GM21723 (cell line): ENCODE data around the gene KIAA0232.
"Not testable (repeated sequence)": the region's sequence is repeated elsewhere in the genome, so short reads cannot be mapped to it uniquely, and the experiment has no call there.

Experiments used
- ATAC-seq: cut with Tn5 transposase; IDR thresholded peaks from one replicate; pipeline ENCODE4 v1.9.1; 2021; ENCODE audit warnings: mild to moderate bottlenecking, moderate library complexity; ENCODE audit not compliant: unreplicated experiment

KIAA0232 gene

DNA sequence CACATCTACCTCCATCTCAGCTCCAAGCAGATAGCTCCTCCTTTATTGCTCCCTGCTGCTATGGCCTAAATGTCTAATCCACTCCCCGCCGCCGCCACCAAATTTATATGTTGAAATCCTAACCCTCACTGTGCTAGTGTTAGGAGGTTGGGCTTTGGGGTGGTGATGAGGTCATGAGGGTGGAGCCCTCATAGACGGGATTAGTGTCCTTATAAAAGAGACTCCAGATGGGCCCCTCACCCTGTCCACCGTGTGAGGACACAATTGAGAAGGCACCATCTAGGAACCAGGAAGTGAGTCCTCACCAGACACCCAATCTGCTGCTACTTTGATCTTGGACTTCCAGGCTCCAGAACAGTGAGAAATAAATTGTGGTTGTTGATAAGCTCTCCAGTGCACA, 113.5 kb downstream of the KIAA0232 start:
- no peak for ATAC-seq

DNA sequence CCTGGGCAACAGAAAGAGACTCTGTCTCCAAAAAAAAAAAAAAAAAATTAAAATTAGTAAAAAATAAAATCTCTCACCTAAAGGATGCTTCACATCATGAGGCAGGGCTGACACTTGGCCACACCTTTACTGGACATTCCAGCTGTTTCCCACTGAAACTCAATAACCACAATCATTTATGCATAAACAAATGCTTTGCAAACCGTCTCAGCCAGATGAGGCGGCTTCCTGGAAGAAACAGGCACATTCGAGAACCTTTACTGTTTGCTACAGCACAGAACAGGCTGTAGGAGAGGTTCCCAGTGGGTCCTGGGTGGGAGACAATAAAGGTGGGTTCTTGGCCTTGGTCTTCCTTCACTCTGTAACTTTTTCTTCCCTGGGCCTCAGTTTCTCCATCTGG, 116.2 kb downstream of the KIAA0232 start:
- ATAC-seq = no peak

DNA sequence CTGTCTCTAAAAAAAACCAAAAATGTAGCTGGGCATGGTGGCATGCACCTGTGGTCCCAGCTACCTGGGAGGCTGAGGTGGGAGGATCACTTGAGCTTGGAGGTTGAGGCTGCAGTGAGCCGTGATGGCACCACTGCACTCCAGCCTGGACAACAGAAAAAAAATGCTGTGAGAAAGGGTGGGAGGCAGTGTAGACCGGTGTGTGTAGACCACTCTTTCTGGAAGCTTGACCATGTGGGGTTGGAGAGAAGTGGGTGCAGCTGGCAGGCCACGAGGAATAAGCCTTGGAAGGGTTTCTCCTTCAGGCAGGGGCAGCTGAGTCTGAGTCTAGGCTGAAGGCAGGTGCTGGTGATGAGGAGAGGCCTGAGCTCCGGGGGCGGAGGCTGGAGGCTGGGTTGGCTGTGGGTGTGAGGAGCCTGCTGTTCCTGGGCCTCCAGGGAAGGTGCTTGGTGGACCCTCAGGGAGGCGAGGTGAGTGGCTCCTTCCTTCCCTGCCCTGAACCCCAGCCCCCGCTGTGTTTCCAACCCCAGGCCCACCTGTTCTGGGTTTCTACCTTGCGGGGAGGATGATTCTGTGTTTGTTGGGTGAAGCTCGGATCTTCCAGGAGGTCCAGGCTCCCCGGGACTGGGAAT, 117.8 kb downstream of the KIAA0232 start:
- ATAC-seq = no peak

DNA sequence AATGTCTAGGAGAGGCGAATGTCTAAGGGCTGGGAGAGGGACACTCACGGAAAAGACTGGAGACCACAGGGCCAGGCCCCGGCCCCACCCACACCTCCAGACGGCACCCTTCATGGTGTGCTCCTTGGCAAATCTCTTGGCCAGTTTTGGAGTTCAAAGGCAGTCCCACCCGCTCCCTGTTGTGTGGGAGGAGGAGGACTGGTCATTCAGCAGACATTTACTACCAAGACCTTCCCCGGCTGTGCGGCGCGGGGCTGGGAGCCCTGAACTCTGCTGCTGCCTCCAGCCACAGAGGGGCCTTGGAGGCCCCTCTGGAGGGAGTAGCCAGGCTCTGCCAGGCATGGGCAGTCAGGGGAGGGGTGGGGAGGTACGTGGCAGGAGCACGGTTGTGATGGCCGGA, 118.4 kb downstream of the KIAA0232 start:
- no peak for ATAC-seq

DNA sequence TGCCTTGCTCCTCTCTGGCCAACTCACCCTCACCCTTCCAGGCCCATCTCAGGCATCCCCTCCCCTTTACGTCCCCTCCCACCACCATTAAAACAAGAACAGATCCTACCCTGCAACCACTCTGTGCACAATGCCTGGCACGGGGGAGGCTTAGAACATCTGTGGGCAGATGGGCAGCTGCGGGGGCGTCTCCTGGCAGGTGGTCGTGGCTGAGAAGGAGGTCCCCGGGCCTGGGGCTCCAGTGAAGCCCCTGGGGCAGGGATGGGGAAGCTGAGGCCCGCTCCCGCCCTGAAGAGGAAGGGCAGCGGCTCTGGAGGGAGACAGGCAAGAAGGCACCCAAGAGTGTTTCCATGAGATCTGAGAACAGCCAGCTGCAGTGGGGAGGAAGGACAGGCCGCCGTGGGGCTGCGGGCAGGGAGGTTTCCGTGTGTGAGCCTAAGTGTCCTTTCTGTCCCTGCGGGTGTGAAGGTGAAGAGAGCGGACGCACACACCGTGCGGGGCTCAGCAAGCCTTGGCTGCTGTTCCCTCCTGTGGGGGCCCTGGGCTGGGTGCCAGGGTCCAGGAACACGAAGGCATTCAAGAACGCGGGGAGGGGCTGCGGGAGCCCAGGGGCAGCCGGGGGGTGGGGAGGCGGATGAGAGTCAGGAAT, 119.3 kb downstream of the KIAA0232 start:
- no peak for ATAC-seq

DNA sequence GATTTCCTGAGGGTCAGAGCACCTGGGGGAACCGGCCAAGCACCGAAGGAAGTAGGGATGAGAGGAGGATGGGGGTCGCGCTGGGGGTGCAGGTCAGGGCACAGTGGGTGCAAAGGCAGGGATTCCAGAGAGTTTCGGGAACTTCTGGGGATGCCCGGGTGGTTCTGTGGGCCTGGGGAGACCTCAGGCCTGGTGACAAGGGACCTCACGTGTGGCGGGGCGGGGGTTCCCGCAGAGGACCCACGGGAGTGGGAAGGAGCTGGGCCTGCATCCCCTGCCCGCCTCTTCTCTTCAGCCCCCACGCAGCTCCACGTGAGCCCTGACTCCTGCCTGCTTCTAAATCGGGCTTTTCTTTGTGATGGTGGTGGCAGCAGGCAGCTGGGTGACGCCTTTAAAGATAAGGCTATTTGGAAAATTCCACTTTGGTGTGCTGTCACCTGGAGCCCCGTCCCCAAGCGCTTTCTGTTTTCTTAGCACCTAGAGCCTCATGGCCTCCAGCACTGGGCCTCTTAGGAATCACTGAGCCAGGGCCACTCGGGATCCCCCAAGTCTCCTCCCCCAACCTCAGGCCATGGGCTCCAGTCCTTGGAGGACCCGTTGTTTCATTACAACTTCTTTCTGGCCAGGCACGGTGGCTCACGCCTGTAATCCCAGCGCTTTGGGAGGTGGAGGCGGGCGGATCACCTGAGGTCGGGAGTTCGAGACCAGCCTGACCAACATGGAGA, 120.0 kb downstream of the KIAA0232 start:
- ATAC-seq = no peak

DNA sequence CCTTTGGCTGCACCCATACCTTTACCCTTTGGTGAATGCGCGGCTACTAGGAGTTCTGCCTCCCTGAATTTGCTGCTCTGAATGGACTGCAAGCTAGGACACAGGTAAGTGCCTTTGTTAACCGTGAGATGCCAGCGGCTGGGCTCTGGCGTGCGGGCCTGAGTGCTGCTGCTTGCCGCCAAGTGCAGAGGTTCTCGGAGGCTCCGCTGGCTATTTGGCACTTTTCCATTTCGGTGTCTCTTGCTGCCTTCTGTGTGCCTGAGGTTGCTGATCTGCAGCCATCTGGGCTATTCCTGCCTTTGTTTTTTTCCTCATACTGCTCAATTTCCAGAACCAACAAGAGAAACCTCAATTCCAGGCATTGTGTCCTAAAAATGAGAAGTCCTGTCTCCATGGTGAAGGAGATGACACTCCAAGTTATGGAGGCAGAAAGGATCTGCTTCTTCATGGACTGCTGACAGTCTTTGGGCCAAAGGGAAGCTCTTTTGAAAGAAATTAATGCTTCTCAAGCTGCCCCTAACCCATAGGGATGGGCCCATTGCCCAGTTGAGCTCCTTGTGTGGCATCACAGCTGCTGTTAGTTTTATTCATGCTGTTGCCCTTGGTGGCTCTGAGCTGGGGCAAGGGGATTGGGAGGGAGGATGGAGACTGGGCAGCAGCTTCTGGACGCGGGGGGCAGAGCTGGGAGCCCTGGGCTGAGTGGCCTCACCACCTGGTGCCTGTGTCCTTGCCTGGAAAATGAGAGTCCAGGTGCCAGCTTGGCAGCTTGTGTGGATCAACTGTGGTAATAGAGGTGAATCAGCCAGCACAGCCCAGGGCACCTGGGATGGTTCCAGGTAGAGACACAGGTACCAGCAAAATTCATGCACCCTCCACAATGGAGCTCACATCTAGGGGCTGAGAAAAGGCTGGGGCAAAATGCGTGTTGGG, 123.3 kb downstream of the KIAA0232 start:
- ATAC-seq = no peak

DNA sequence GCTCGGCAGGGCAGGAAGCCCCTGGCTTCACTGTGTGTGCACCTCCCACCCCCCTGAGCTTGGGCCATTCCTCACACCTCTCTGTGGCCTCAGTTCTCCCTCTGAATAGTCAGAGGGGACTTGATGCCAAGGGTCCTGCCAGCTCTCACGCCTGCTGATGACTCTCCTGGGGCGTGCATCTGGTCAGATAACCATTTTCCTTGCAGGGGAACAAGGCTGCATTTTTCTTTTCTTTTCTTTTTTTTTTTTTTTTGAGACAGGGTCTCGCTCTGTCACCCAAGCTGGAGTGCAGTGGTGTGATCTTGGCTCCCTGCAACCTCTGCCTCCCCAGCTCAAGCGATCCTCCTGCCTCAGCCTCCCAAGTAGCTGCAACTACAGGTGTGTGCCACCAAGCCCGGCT, 124.0 kb downstream of the KIAA0232 start:
- ATAC-seq = not testable (repeated sequence)

DNA sequence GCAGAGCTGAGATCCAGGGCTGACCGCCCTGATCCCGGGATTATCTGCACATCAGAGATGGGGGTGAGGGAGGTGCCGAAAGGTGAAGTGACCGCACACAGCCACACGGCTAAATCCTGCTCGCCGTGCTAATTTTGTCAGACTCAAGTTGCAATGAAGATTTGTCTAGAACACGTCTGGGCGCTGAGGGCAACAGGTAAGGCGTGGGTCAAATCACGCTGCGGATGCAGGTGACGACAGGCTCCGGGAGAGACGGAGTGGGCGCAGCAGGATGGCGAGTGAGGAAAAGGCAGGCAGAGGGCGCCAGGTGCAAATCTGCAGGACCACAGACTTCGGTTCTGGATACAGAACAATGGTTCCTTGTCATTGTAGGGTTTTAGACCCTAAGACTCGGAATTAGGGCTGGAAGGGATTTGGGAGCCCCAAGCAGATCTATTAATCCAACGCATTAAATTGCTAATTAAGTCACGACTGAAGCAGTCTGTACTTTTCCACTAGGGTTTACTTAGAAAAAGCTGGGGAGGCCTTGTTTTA, 125.2 kb downstream of the KIAA0232 start:
- no peak for ATAC-seq

DNA sequence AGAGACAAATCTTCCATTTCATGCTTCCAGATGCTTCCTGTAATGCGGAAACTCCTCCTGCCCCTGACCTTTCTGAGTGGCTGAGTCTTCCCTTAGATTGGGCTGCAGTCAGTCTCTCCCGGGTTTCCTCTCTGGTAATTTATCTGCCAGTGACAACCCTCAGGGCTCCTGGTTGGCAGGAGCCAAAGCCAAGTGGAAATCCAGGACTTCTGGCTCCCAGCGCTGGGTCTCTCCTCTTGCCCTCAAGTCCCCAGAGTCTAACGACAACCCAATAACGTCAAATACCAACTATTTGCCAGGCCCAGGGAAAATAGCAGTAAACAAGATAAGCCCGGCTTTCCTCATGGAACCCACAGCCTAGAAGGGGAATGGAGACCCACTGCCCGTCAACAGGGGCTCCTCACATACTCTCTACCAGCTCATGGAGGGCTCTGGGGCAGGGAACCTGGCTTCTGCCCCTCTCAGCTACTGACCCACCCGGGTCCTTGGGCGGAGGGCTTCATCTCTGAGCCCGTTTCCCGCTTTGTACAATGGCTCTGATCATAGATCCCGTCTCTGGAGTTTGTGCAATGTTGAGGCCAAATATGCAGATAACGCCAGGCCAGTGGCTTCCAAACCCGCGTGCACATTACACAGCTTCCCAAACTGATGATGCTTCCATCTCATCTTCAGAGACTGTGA, 126.0 kb downstream of the KIAA0232 start:
- no peak for ATAC-seq

DNA sequence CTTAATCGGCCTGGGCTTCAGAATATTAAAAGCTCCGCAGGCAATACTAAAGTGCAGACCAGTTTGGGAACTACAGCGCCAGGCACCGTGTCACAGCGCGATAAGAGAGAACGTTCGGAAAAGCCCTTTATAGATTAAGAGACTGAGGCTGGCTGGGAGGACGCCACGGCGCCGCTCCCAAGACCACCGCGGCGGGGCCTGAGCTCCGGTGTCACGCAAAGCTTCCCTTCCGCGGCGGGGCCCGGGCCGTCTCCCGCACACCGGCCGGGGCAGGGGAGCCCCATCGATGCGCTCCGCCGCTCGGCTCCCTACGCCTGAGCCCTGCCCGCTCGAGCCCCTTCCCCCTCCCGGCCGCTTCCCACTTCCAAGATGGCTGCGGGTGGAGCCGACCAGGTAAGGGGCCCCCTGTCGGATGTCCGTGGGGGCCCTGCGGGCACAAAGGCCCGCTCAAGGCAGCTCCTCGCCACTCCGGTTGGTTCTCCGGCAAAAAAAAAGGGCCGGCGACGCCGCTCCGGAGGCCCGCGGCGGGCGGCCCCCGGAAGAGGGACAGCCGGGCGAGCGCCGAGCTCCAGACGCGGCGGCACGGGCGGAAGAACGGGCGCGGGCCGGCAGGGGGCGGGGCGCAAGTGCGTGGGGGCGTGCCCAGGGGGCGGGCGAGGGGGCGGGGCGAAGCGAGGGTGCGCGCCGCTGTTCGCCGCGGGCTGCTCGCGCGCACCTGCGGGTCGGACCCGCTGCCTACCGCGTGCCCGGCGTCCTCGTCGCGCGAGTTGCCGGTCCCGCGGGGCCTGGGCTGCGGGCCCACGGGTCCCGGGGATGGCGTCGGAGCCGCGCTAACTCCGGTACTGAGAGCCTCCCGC, 126.8 kb downstream of the KIAA0232 start, which contains the start of gene TBC1D14:
TSS of gene TBC1D14 (plus strand) at position 714 of the 857 bp plus-strand sequence. CDS start 13,564 bp downstream, outside the sequence.
- ATAC-seq = peak; percentile 88

DNA sequence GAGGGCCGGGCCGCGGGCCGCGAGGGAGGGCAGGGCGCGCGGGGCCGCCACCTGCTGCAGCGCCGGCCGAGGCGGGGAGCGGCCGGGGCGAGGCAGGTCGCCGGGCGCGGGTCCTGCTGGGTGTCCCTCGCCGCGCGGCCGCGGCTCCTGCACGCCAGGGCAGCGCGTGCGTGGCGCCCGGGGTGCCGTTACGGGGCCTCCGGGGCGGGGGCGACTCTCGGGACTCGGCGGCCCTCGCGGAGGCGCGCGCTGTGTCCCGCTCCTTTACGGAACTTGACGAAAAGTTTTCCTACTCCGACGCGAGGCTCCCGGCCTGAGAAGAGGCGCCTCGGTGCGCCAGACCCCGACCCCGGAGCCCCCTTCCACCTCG, 127.4 kb downstream of the KIAA0232 start:
- ATAC-seq = peak; percentile 33

DNA sequence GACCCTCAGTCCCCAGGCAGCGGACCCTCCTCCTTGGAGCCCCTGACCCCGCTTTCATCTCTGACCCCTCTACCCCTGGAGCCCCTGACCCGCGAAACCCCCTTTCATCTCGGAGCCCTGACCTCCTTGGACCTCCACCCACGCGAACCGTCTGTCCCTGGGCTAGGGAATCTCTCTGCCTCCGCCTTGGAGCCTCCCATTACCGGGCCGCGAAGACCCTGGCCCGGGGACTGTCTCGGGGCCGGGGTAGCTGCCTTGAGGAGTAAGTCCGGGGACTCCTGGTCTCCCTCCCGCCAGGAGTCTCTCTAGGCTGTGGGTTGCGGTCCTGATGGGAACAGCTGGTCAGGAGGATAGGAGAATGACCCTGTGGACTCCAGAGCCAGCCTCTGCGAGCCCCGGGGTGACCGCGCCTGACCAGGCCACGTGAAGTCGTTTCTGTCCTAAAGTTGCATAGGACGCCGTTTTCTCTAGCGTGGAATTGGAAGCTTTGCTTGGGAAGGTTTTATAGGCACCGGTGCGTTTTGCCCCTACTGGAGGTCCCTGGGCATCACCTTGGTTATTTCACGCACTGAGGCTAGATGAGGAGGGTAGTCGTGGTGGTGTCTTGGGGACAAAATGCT, 127.9 kb downstream of the KIAA0232 start:
- no peak for ATAC-seq

DNA sequence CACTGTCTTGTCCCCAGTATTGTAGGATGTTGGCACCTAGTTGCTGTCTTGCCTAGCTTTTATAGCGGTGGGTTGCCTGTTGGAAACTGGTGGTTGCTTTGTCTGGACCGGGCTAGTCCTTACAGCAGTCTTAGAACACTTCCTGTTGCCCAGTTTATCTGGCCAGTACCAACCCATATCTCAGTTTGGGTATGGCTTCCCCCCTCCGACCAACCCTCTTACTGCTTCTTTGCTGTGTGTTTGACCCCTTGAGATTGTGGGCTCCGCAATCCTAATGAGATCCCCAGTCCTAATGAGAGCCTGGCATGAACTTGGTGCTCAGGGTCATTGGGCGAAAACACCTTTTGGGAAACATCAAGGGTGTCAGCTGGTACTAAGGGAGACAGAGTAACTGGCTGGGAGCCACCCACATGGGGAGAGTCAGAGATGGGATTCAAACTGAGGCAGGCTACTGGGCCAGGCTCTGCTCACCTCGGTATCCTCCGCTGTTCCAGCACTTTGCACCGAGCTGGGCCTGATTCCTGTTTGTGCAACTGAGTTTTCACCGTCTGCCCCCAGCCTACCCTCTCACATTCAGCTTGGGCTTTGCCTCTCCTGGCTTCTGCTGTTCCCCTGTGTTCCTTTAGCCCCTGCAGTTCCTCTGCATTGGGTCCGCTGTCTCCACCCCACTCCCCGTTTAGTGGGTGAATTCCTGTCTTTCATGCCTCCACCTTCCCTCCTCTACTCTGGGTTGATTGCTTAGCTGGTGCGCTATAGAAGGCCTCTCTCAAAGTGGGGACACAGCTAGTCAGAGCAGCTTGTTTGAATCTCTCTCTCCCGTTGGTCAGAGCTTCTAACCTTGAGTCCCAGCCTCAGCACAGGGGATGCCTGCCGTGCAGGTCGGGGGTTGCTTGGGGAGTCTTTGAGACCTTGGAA, 128.7 kb downstream of the KIAA0232 start:
- no peak for ATAC-seq

DNA sequence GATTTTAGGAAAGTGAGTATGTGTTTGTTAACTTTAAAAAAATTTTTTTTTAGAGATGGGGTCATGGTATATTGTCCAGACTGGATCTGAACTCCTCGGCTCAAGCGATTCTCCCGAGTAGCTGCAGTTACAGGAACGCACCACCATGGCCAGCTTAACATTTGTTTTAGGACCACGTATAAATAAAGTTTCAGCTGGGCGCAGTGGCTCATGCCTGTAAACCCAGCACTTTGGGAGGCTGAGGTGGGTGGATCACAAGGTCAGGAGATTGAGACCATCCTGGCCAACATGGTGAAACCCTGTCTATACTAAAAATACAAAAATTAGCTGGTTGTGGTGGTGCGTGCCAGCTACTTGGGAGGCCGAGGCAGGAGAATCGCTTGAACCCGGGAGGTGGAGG, 129.4 kb downstream of the KIAA0232 start:
- ATAC-seq = not testable (repeated sequence)

DNA sequence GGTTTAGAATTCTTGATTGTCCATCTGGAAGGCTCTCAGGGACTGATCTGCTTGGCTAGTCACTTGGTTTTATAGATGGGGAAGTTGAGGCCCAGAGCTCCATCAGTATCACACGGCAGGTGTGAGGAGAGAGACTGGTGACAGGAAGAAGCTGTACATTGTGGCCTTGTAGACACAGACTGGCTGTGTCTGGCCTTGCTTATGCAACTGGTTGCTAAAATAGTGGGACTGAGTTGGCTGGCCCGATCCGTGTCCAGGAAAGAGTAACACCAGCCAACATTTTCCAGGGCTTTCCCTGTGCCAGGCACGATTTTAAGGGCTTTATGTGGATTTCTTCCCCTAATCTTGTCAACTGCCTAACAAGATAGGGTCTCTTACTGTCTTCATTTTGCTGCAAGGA, 129.9 kb downstream of the KIAA0232 start:
- ATAC-seq = no peak

DNA sequence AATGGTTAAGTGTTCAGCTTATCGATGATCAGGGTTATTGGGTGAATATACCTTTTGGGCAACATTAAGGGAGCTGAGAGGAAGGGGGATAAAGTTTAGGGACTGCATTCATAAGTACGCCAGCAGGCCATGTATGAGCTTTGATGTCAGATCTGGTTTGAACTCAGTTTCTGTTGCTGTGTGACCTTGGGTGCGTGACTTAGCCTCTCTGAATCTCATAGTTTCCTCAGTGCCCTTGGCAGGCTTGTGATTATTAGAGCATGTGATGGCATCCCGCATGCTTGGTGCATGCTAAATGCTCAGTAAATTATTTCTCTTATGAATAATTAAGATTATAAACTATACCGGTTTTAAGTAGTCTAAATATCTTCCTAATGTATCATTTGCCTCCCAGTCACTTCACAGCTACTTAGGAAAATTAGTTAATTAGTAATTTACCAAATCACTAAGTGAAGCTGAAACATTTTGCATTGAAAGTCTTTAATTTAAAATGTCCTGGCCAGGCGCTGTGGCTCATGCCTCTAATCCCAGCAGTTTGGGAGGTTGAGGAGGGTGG, 130.9 kb downstream of the KIAA0232 start:
- ATAC-seq = no peak
